ENCODE measurements around the gene WDR91.

The WDR91 gene

GRCh38 chr7:135160098-135160857, 51.0 kb downstream of the WDR91 start:
- FAIRE-seq: no peak

GRCh38 chr7:135159359-135160085, 51.8 kb downstream of the WDR91 start:
- FAIRE-seq: no peak

DNA sequence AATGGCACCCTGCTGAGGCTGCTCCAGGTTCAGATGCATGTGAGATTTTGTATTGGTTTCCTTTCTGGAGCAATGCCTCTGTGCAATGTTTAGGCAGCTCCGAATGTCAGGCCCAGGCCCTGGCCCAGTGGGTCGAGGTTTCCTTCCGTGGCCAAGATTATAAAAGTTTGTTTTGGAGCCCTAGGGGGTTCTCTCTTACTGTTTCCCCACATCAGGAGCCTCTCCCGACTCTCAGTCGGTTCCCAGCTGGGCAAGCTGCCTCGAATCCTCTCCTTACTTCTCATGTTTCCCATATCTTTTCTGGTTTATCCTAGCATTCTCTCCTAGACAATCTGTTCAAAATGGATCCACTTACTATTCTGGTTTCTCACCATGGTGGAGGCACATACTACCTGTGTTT, 52.5 kb downstream of the WDR91 start:
- FAIRE-seq: no peak

DNA sequence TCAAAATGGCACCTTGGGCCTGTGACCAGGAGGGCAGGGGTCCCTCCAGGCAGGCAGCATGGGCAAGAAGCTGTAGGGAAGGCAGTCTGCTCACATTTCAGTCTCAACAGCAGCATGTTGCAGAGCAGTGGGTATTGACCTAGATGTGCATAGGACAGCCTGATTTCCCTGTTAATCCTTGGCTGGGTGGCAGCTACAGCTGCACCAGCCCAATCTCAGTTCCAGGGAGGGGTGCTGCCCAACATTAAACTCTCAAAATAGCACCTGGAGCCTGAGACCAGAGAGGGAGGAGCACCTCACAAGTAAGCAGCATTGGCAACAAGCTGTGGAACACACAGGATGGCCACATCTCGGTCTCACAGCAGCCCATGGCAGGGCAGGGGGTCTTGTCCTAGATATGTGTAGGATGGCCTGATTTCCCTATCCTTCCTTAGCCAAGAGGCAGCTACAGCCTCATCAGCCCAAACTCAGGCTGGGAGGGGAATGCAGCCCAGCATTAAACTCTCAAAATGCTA, 53.1 kb downstream of the WDR91 start:
- no peak for FAIRE-seq

GRCh38 chr7:135156290-135156689, 55.0 kb downstream of the WDR91 start:
- FAIRE-seq: no peak

DNA sequence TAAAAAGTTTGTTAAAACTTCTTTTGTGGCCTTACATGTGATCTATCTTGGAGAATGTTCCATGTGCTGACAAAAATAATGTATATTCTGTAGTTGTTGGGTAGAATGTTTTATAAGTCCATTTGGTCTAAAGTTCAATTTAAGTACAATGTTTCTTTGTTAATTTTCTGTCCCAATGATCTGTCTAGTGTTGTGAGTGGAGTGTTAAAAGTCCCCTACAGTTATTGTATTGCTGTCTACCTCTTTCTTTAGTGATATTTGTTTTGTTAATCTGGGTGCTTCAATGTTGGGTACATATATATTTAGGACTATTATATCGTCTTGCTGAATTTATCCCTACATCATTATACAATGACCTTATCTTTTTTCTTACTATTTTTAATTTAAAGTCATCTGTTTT, 56.6 kb downstream of the WDR91 start:
- FAIRE-seq: no peak

GRCh38 chr7:135152442-135152841, 58.9 kb downstream of the WDR91 start:
- no peak for FAIRE-seq

DNA sequence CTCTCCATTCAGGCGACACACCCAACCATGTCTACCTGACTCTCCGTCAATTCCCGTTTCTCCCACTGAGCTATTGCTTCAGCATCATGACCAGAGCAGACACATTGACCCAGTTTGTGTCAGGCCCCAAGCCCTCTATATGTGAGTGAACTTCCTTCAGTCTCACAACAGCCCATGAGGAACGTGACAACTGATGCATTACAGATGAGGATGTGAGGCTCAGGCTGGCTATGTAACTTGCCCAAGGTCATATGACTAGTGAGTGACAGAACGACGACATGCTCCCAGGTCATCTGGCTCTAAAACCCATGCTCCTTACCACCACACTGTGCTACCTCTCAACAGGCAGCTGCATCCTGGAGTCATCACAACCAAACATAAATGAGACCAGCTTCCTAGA, 59.8 kb downstream of the WDR91 start:
- FAIRE-seq: no peak

DNA sequence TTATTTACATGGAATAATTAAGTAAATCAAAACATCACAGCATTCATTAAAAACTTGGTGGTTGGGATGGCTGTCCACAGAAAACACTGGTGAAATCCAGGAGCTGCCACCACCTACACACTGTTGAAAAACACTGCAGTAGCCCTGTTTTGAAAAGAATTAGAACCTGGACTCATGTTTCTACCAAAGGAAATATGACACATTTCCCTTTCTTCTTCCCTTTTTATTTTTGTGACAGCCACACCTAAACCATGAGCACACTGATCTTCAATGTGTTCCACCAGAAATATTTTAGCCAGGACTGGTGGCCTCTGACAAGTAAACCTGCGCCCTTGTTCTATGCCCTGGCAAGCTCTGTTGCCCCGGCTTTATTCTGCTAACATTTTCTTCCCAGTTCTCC, 60.2 kb downstream of the WDR91 start:
- FAIRE-seq: no peak

- no peak for FAIRE-seq
Observed at GRCh38 chr7:135150072-135150782, 61.1 kb downstream of the WDR91 start.

DNA sequence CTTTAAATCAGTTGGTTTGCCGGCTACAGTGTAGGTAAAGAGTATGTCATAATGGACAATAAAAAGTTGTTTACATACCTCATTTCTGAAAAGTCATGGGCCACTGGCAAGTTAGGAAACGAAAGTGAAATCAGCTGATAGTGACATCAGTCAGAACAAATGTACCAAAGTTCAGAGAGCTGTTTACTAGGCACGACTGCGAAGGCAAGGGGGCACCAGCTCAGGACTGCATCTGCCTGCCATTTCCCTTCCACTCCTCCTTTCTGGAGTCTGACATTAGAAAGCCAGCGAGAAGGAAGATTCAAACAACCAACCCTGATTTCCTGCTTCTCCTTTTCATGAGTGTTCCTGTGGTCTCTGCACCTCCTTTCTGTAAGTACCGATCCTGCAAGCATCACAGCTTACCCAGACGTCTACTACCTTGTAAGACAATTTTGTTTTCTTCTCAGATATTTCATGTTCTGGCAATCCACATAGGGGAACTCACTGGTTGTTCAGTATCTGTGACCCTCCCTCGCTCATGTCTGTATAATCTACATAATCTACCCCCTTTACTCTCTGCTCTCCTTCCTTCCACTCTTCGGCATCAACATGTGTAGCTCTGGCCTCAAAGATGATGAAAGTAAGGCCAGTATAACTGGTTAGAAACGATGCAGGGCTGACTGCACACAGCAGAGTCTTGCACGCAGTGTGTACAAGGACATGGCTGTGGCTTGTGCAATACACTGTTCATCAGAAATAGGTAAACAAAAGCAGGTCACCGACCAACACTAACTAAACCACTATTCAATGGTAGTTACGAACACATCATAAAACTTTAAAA, 63.2 kb downstream of the WDR91 start, which contains the start of gene TMEM140:
Gene TMEM140, plus strand, starts transcription at position 174 of the 823 bp plus-strand sequence. CDS start 16,370 bp downstream, outside the sequence.
- peak; percentile 49 for FAIRE-seq

DNA sequence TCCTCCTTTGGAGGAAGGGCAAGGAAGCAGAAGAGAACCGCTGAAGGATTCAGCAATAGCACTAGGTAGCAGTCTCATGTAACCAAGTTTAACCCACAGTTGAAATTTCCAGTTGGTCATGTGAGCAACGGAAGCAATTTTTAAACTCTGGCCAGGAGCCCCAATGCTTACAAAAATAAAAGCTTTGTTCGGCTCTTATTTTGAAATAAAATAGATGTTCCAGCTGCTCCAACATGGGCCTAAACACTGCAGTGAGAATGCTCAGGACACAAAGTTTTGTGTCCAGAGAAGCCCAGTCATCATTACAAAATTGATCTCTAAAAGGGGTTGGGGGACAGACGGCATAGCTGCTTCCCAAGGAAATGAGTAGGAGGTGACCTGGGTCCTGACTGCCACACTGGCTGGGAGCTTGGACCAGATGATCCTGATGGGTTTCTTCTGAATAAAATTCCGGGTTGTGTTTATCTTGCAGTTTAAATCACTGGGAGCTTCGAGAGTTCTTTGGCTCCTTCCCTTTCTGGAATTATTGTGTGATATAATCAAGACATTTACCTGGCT, 63.9 kb downstream of the WDR91 start:
- peak; percentile 37 for FAIRE-seq

- no peak for FAIRE-seq
Observed at GRCh38 chr7:135143885-135144668, 67.2 kb downstream of the WDR91 start.

Data from A204.1 (cell line).